RWPE2 (cell line): ENCODE results near the gene ARMC9.

ENCODE experiments used
- ATAC-seq: fragments of 200-7000 bp; cut with Tn5 transposase; 3 replicates; pipeline ENCODE4 v1.9.1; 2021; ENCODE audit warnings: low read depth
- DNase-seq: peaks from one replicate; pipeline ENCODE4 v3.0.0-alpha.2; 2020; ENCODE audit warnings: low spot score
- H3K27ac ChIP-seq: fragments of 450-650 bp; 2 replicates; pipeline ENCODE4 v1.5.1; 2017; ENCODE audit warnings: mild to moderate bottlenecking; ENCODE audit not compliant: poor library complexity, severe bottlenecking
- H3K27me3 ChIP-seq: fragments of 250-450 bp; sonication (Bioruptor Pico); 2 replicates; pipeline ENCODE4 v1.5.1; 2021; ENCODE audit warnings: mild to moderate bottlenecking, moderate library complexity; ENCODE audit not compliant: insufficient read depth, poor library complexity, severe bottlenecking
- H3K36me3 ChIP-seq: fragments of 250-450 bp; sonication (Bioruptor Pico); 2 replicates; pipeline ENCODE4 v1.5.1; 2020; ENCODE audit warnings: low read depth, mild to moderate bottlenecking, moderate library complexity
- H3K4me1 ChIP-seq: fragments of 250-450 bp; sonication (Bioruptor Pico); 2 replicates; pipeline ENCODE4 v1.5.1; 2021; ENCODE audit warnings: mild to moderate bottlenecking, moderate library complexity; ENCODE audit not compliant: insufficient read depth, poor library complexity, severe bottlenecking
- H3K4me3 ChIP-seq: fragments of 250-450 bp; sonication (Bioruptor Pico); 2 replicates; pipeline ENCODE4 v1.5.1; 2021; ENCODE audit warnings: mild to moderate bottlenecking, moderate library complexity; ENCODE audit not compliant: severe bottlenecking
- H3K9me3 ChIP-seq: fragments of 250-450 bp; sonication (Bioruptor Pico); 2 replicates; pipeline ENCODE4 v1.5.1; 2021; ENCODE audit warnings: mild to moderate bottlenecking, moderate library complexity; ENCODE audit not compliant: severe bottlenecking
- CTCF ChIP-seq: fragments of 450-650 bp; IDR thresholded peaks from one replicate; pipeline ENCODE4 v1.5.1; 2017; ENCODE audit warnings: mild to moderate bottlenecking, moderate library complexity; ENCODE audit not compliant: poor library complexity, severe bottlenecking

Gene ARMC9

GRCh38 chr2:231337807-231338759 is 139.7 kb downstream of the ARMC9 start:
- H3K27ac ChIP-seq, result no peak overlapping the region
- H3K36me3 ChIP-seq, result 0 out of 2 replicates have a peak, but pooled peaks cover 2% of the 10 kb centered on the region
- H3K4me3 ChIP-seq, result no peak overlapping the region
- H3K27me3 ChIP-seq, result no peaks in the 10 kb centered on the region
- no peaks in the 10 kb centered on the region for H3K4me1 ChIP-seq
- no peaks in the 10 kb centered on the region for H3K9me3 ChIP-seq
- DNase-seq, result no peak
- TF ChIP-seq CTCF, result no peak
- no peak for ATAC-seq

- no peak overlapping the region for H3K27ac ChIP-seq
- DNase-seq (no peak), ATAC-seq (no peak)
- no peaks in the 10 kb centered on the region for H3K4me1 ChIP-seq
- H3K36me3 ChIP-seq, result no peaks in the 10 kb centered on the region
- H3K27me3 ChIP-seq, result no peaks in the 10 kb centered on the region
- no peak overlapping the region for H3K4me3 ChIP-seq
- no peak for TF ChIP-seq CTCF
- no peaks in the 10 kb centered on the region for H3K9me3 ChIP-seq
Measured at GRCh38 chr2:231339316-231339715, 140.9 kb downstream of the ARMC9 start.

- ATAC-seq (no peak), DNase-seq (no peak)
- Histone ChIP-seq H3K4me1 (no peaks in the 10 kb centered on the region), H3K36me3 (no peaks in the 10 kb centered on the region), H3K9me3 (no peaks in the 10 kb centered on the region), H3K27me3 (no peaks in the 10 kb centered on the region), H3K27ac (no peak overlapping the region), H3K4me3 (no peak overlapping the region)
- TF ChIP-seq CTCF, result no peak
Measured at GRCh38 chr2:231341100-231341499, 142.7 kb downstream of the ARMC9 start.

- Histone ChIP-seq H3K27me3 (no peaks in the 10 kb centered on the region), H3K36me3 (no peaks in the 10 kb centered on the region), H3K4me1 (no peaks in the 10 kb centered on the region), H3K4me3 (no peak overlapping the region), H3K9me3 (no peaks in the 10 kb centered on the region), H3K27ac (no peak overlapping the region)
- ATAC-seq (no peak), DNase-seq (no peak)
- TF ChIP-seq CTCF, result no peak
Measured at GRCh38 chr2:231342061-231342711, 143.8 kb downstream of the ARMC9 start.
